ENCODE measurements around the gene NECTIN2.

Gene NECTIN2

GRCh38 chr19:44848812-44849447, 2.8 kb downstream of the NECTIN2 start:
- Histone ChIP-seq H3K79me2 (ENCODE audit: low read length) (no peaks in the 10 kb centered on the region), H4K20me1 (ENCODE audit: insufficient read depth, low read length) (no peaks in the 10 kb centered on the region), H3K9me2 (replicated peaks; ENCODE audit: insufficient read depth, low read length) (no peaks in the 10 kb centered on the region), H3K9me3 (replicated peaks; ENCODE audit: insufficient read depth, low read length) (no peaks in the 10 kb centered on the region), H3K27me3 (replicated peaks; ENCODE audit: insufficient read depth, low read length) (peaks cover 73% of the 10 kb centered on the region), H3K4me1 (ENCODE audit: low read length) (peaks cover 17% of the 10 kb centered on the region), H3K27ac (ENCODE audit: low read length) (no peak overlapping the region), H3K4me3 (ENCODE audit: low read length) (no peak overlapping the region), H2AFZ (ENCODE audit: low read length) (no peak overlapping the region), H3K36me3 (replicated peaks; ENCODE audit: insufficient read depth, low read length) (no peaks in the 10 kb centered on the region), H3K4me2 (ENCODE audit: low read depth, low read length) (no peak overlapping the region), H3F3A (ENCODE audit: insufficient read depth, low read length) (no peaks in the 10 kb centered on the region; the same call in 1 of the 2 replicates), H3K9ac (ENCODE audit: low read length) (no peak overlapping the region)
- TF ChIP-seq EZH2phosphoT487 (IDR thresholded peaks at IDR 0.05; ENCODE audit: low read length): no peak
- no peak for TF ChIP-seq EZH2 (optimal IDR thresholded peaks at IDR 0.05; ENCODE audit: low read depth, low read length)
- TF ChIP-seq CTCF (IDR thresholded peaks at IDR 0.05; ENCODE audit: low read length): no peak
- no peak for DNase-seq

GRCh38 chr19:44850641-44851109, 4.6 kb downstream of the NECTIN2 start:
- H3K79me2 ChIP-seq (ENCODE audit: low read length): no peaks in the 10 kb centered on the region
- no peaks in the 10 kb centered on the region; the same call in 1 of the 2 replicates for H3F3A ChIP-seq (ENCODE audit: insufficient read depth, low read length)
- H3K4me1 ChIP-seq (ENCODE audit: low read length): peaks cover 9% of the 10 kb centered on the region; the same call in 1 of the 2 replicates
- H3K4me2 ChIP-seq (ENCODE audit: low read depth, low read length): no peak overlapping the region
- H3K27ac ChIP-seq (ENCODE audit: low read length): no peak overlapping the region
- no peaks in the 10 kb centered on the region for H3K36me3 ChIP-seq (replicated peaks; ENCODE audit: insufficient read depth, low read length)
- no peak for DNase-seq
- no peaks in the 10 kb centered on the region for H3K9me3 ChIP-seq (replicated peaks; ENCODE audit: insufficient read depth, low read length)
- TF ChIP-seq EZH2 (optimal IDR thresholded peaks at IDR 0.05; ENCODE audit: low read depth, low read length) (no peak), CTCF (IDR thresholded peaks at IDR 0.05; ENCODE audit: low read length) (no peak), EZH2phosphoT487 (IDR thresholded peaks at IDR 0.05; ENCODE audit: low read length) (no peak)
- H4K20me1 ChIP-seq (ENCODE audit: insufficient read depth, low read length): no peaks in the 10 kb centered on the region
- H3K9me2 ChIP-seq (replicated peaks; ENCODE audit: insufficient read depth, low read length): no peaks in the 10 kb centered on the region
- no peak overlapping the region for H2AFZ ChIP-seq (ENCODE audit: low read length)
- no peak overlapping the region for H3K9ac ChIP-seq (ENCODE audit: low read length)
- H3K4me3 ChIP-seq (ENCODE audit: low read length): no peak overlapping the region
- peaks cover 87% of the 10 kb centered on the region for H3K27me3 ChIP-seq (replicated peaks; ENCODE audit: insufficient read depth, low read length)

- H3K9me3 ChIP-seq (replicated peaks; ENCODE audit: insufficient read depth, low read length): no peaks in the 10 kb centered on the region
- TF ChIP-seq EZH2phosphoT487 (IDR thresholded peaks at IDR 0.05; ENCODE audit: low read length): no peak
- no peak for TF ChIP-seq CTCF (IDR thresholded peaks at IDR 0.05; ENCODE audit: low read length)
- no peak for TF ChIP-seq EZH2 (optimal IDR thresholded peaks at IDR 0.05; ENCODE audit: low read depth, low read length)
- no peaks in the 10 kb centered on the region for H4K20me1 ChIP-seq (ENCODE audit: insufficient read depth, low read length)
- no peaks in the 10 kb centered on the region for H3K9me2 ChIP-seq (replicated peaks; ENCODE audit: insufficient read depth, low read length)
- no peaks in the 10 kb centered on the region; the same call in 1 of the 2 replicates for H3F3A ChIP-seq (ENCODE audit: insufficient read depth, low read length)
- H3K27ac ChIP-seq (ENCODE audit: low read length): no peak overlapping the region
- no peak overlapping the region for H2AFZ ChIP-seq (ENCODE audit: low read length)
- H3K79me2 ChIP-seq (ENCODE audit: low read length): no peaks in the 10 kb centered on the region
- peaks cover 94% of the 10 kb centered on the region for H3K27me3 ChIP-seq (replicated peaks; ENCODE audit: insufficient read depth, low read length)
- H3K4me1 ChIP-seq (ENCODE audit: low read length): peaks cover 9% of the 10 kb centered on the region; the same call in 1 of the 2 replicates
- H3K36me3 ChIP-seq (replicated peaks; ENCODE audit: insufficient read depth, low read length): no peaks in the 10 kb centered on the region
- H3K4me2 ChIP-seq (ENCODE audit: low read depth, low read length): no peak overlapping the region
- no peak overlapping the region for H3K9ac ChIP-seq (ENCODE audit: low read length)
- DNase-seq: no peak
- no peak overlapping the region for H3K4me3 ChIP-seq (ENCODE audit: low read length)
These were observed 5.3 kb downstream of the NECTIN2 start for GRCh38 chr19:44851427-44851826.
